HG03095 (cell line): ENCODE measurements around the gene KIAA1217.

ENCODE experiments used
- ATAC-seq: cut with Tn5 transposase; IDR thresholded peaks from one replicate; pipeline ENCODE4 v1.9.1; 2021; ENCODE audit warnings: moderate library complexity; ENCODE audit not compliant: unreplicated experiment

KIAA1217 gene

GRCh38 chr10:24279166-24279565, 70.2 kb downstream of the KIAA1217 start:
- ATAC-seq, result no peak

GRCh38 chr10:24287559-24288195, 78.7 kb downstream of the KIAA1217 start:
- no peak for ATAC-seq

- no peak for ATAC-seq
Observed at GRCh38 chr10:24288581-24288980, 79.6 kb downstream of the KIAA1217 start.

GRCh38 chr10:24289235-24289634, 80.3 kb downstream of the KIAA1217 start:
- no peak for ATAC-seq

GRCh38 chr10:24292304-24293293, 83.7 kb downstream of the KIAA1217 start:
- ATAC-seq, result no peak

- ATAC-seq, result no peak
Observed at GRCh38 chr10:24299578-24300260, 90.8 kb downstream of the KIAA1217 start.

- no peak for ATAC-seq
Observed at GRCh38 chr10:24303522-24304310, 94.8 kb downstream of the KIAA1217 start.

- no peak for ATAC-seq
Observed at GRCh38 chr10:24305551-24306506, 96.9 kb downstream of the KIAA1217 start.

GRCh38 chr10:24306507-24306875, 97.6 kb downstream of the KIAA1217 start:
- ATAC-seq, result no peak

- ATAC-seq, result no peak
Observed at GRCh38 chr10:24307116-24307515, 98.2 kb downstream of the KIAA1217 start.

GRCh38 chr10:24307696-24308485, 99.0 kb downstream of the KIAA1217 start:
- no peak for ATAC-seq

- ATAC-seq, result no peak
Observed at GRCh38 chr10:24310104-24310503, 101.2 kb downstream of the KIAA1217 start.

GRCh38 chr10:24311888-24312287, 103.0 kb downstream of the KIAA1217 start:
- no peak for ATAC-seq

GRCh38 chr10:24313283-24313682, 104.3 kb downstream of the KIAA1217 start:
- ATAC-seq, result no peak

GRCh38 chr10:24315211-24315610, 106.3 kb downstream of the KIAA1217 start:
- ATAC-seq, result no peak

GRCh38 chr10:24318517-24318916, 109.6 kb downstream of the KIAA1217 start:
- ATAC-seq, result no peak

- no peak for ATAC-seq
Observed at GRCh38 chr10:24320373-24320772, 111.4 kb downstream of the KIAA1217 start.

- no peak for ATAC-seq
Observed at GRCh38 chr10:24324651-24325050, 115.7 kb downstream of the KIAA1217 start.

- no peak for ATAC-seq
Observed at GRCh38 chr10:24331457-24331856, 122.5 kb downstream of the KIAA1217 start.
